Fibroblast of upper back skin (primary cell): Measurements from ENCODE around the gene RPUSD3.

ENCODE experiments used
- DNase-seq: peaks from one replicate; pipeline ENCODE4 v3.0.0-alpha.2; 2013

RPUSD3 gene

GRCh38 chr3:9797196-9797945 is 46.4 kb downstream of the RPUSD3 start:
- DNase-seq = no peak

- no peak for DNase-seq
These were observed 48.6 kb downstream of the RPUSD3 start for GRCh38 chr3:9795207-9795606.

- DNase-seq = no peak
These were observed 49.4 kb downstream of the RPUSD3 start for GRCh38 chr3:9794400-9794799.

- DNase-seq = peak; percentile 29
These were observed 50.5 kb downstream of the RPUSD3 start for GRCh38 chr3:9793161-9793781.

- peak; percentile 97 for DNase-seq
These were observed 51.2 kb downstream of the RPUSD3 start, which contains the start of the genes ARPC4 and TADA3 for GRCh38 chr3:9792405-9793160. ARPC4 (plus strand) TSS chr3:9793082; CDS start chr3:9793122, 40 bp downstream. TADA3 (minus strand) TSS chr3:9792473; CDS start chr3:9791466, 1,007 bp downstream.

GRCh38 chr3:9791790-9792404 is 51.9 kb downstream of the RPUSD3 start:
- DNase-seq = no peak

- no peak for DNase-seq
These were observed 52.7 kb downstream of the RPUSD3 start for GRCh38 chr3:9791127-9791526.
